Hindlimb muscle (tissue), 1 donor: ENCODE results near the gene CNPY3. TPM values are rescaled to one million over a fixed set of nuclear protein-coding genes. Genes with fewer than 3 reads are reported as not detected.

ENCODE experiments used
- DNase-seq: peaks from one replicate; pipeline ENCODE4 v3.0.0-alpha.2; 2013
- polyA plus RNA-seq: library from polyadenylated mRNA; unstranded; fragments of 120-200 nt; gene quantifications from one replicate; pipeline ENCODE4 v1.2.1, GENCODE V29; 2013; ENCODE audit not compliant: insufficient read length

CNPY3 gene
- polyA plus RNA-seq, 1 donor = 29.5 TPM

DNA sequence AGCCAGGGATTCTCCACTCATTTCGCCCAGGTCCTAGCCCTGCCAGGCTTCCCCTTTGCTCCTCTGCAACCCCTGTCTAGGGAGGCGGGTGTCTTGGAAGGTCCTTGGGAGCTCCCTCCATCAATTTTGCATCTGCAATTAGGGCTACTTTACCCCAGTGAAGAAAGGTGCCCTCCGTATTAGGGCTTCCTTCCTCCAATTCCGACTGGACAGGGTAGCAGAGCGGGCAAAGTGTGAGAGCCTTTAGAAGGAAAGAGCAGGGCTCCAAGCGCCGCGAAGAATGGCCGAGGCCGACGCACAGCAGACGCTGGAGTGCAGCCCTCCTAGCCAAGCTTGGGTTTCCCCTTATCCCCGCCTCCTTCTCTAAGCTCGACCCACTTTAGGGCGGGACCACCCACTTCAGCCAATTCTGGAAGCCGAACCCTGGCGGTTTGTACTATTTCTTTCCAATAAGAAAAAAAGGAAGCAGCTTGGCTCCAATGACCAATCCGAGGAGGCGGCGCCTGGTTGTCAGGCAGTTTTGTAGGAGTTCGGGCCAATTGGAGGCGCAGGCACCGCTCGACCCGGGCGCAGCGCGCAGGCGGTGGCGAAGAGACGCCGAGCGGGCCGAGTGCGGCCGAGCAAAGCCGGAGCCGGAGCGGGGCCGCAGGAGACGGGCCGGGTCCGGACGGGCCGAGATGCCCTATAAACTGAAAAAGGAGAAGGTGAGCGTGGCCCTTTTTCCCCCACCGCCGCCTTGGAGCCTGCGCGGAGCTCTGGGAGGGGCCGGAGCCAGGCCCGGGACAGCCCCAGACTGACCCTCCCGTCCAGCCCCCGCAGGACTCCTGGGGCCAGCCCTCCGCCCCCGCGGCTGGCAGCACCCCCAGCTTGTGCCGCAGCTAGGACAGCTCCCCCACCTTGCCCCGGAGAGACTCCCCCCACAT, 55.0 kb downstream of the CNPY3 start, which contains the start of gene PPP2R5D:
Gene PPP2R5D, plus strand, starts transcription at position 570 of the 923 bp plus-strand sequence. Its CDS starts 108 bp downstream, at position 678.
- DNase-seq = peak; percentile 97

DNA sequence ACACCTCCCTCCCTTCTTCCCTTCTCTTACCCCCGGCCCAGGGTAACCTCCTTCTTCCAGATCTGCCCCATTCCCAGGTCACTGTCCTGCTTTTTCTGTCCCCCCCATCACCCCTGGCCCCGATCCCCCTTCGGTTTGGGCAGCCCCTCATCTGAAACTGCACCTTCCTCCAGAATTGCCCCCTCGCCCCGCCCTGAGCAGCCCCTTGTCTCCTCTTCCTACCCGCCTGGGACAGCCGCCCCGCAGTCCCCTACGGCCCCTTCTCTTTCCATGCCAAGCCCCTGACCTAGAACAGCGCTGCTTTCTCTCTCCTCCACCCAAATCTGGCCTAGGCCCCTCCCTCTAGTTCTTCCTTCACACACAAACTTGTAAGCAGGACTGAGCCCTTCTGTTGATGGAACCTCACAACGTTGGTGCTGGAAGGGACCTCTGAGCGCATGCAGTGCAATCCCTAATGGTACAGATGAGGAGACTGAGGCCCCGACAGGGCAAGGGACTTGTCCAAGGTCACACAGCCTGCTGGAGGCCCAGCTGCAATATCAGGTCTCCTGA, 55.7 kb downstream of the CNPY3 start:
- peak; percentile 24 for DNase-seq

DNA sequence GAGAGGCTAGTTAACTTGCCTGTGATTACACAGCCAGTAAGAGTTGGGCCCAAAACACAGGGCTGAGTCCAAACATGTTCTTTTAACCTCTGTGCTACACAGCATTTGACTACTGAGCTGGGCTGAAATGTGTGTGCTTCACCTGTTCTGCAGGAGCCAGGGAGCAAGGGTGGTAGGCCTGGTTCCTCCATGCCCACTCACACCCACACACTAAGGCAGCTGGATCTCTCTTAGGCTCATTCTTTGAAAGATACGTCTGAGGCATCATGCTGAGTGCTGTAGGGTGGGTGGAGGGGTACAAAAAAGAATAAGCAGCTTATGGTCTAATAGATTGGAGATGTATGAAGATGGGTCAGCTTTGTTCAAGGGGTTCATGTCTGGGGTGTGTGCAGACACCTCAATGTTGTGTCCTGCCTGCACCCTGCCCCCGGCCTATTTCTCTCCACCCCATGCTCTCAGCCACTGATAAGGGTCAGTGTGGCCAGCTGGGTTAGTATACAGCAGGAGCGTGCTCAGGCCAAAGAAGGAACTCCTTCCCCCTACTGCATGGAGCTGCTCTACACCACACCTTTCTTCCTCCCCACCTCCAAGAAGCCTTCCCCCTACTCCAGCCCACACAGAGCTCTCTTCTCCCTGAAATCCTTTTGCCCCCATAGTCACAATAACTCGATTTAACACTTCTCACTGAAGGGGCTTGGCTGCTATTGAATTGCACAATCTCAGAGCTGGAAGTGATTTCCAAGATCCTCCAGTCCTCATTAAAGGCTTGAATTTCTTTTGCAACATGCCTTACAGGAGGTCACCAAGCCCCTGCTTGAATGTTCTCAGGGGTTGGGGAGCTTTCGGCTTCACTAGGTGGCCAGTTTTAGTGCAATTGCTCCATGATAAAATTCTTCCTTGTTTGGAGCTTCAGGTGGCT, 58.5 kb downstream of the CNPY3 start:
- DNase-seq = no peak

DNA sequence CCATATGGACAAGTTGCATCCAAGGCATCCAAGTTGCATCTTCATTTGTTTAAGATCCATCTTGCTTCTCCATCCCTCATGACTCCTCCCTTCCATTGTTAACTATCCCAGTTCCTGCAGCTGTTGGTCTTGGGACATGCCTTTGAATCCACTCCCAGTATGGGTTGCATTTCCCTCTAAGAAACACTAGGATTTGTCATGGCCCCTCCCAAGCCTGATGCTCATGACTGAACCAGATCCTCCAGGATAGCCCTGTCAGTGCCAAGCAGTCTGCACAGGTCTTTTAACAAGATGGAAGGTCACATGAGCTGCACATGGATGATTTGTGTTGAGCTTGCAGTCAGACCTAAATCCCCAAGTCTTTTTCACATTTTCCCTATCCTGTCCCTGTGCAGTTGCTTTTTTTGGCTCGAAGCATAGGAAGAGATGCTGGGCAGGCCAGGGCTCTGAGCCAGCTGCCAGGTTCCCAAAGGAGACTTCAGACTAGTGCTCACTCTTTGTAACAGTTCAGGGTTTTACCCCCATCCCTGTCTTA, 59.3 kb downstream of the CNPY3 start:
- DNase-seq = no peak

Other genes starting within 250 kb of the CNPY3 start
- gene PRPH2, start 206.9 kb upstream of the CNPY3 start, polyA plus RNA-seq = 5.1 TPM
- 13.0 TPM for gene TBCC, start 183.4 kb upstream of the CNPY3 start, polyA plus RNA-seq
- 14.5 TPM for gene BICRAL, start 147.4 kb upstream of the CNPY3 start, polyA plus RNA-seq
- gene RPL7L1, start 49.9 kb upstream of the CNPY3 start, polyA plus RNA-seq = 71.8 TPM
- gene PTCRA, start 13.4 kb upstream of the CNPY3 start, polyA plus RNA-seq = not detected
- 0.49 TPM for gene GNMT, start 31.3 kb downstream of the CNPY3 start, polyA plus RNA-seq
- gene PEX6, start 49.7 kb downstream of the CNPY3 start, polyA plus RNA-seq = 20.9 TPM
- 47.7 TPM for gene PPP2R5D, start 55.1 kb downstream of the CNPY3 start, polyA plus RNA-seq
- 38.2 TPM for gene MEA1, start 84.5 kb downstream of the CNPY3 start, polyA plus RNA-seq
- gene KLHDC3, start 84.8 kb downstream of the CNPY3 start, polyA plus RNA-seq = 245 TPM
- 43.6 TPM for gene RRP36, start 92.1 kb downstream of the CNPY3 start, polyA plus RNA-seq
- 52.6 TPM for gene CUL7, start 124.4 kb downstream of the CNPY3 start, polyA plus RNA-seq
- 45.6 TPM for gene MRPL2, start 130.0 kb downstream of the CNPY3 start, polyA plus RNA-seq
- 28.5 TPM for gene KLC4, start 130.2 kb downstream of the CNPY3 start, polyA plus RNA-seq
- 53.6 TPM for gene PTK7, start 146.8 kb downstream of the CNPY3 start, polyA plus RNA-seq
- gene SRF, start 241.8 kb downstream of the CNPY3 start, polyA plus RNA-seq = 48.6 TPM